SK-N-SH (cell line): Measurements from ENCODE around the gene CSKMT.

Experiments
- CTCF ChIP-seq: fragments of 200-600 bp; sonication (generic); IDR thresholded peaks from 2 replicates; pipeline ENCODE4 v1.6.1; 2017; ENCODE audit warnings: antibody characterized with exemption, mild to moderate bottlenecking, moderate library complexity
- MXI1 ChIP-seq: IDR thresholded peaks from 2 replicates; pipeline ENCODE4 v1.6.1; 2012; ENCODE audit warnings: mild to moderate bottlenecking, low read depth, low read length, improper control_type of control experiment
- NRF1 ChIP-seq: IDR thresholded peaks from 2 replicates; pipeline ENCODE4 v1.6.1; 2012; ENCODE audit warnings: low read depth, mild to moderate bottlenecking, low read length
- POLR2AphosphoS5 ChIP-seq: IDR thresholded peaks from 2 replicates; pipeline ENCODE4 v1.6.1; 2012; ENCODE audit warnings: low read depth, low read length
- RAD21 ChIP-seq: IDR thresholded peaks from 2 replicates; pipeline ENCODE4 v1.6.1; 2012; ENCODE audit warnings: mild to moderate bottlenecking, low read length
- RCOR1 ChIP-seq: fragments of 150-350 bp; IDR thresholded peaks from 2 replicates; pipeline ENCODE4 v1.6.1; 2017; ENCODE audit warnings: antibody characterized with exemption, low read length
- SMC3 ChIP-seq: IDR thresholded peaks from 2 replicates; pipeline ENCODE4 v1.6.1; 2012; ENCODE audit warnings: low read depth, low read length, improper control_type of control experiment
- USF2 ChIP-seq: fragments of 150-350 bp; IDR thresholded peaks from 2 replicates; pipeline ENCODE4 v1.6.1; 2017; ENCODE audit warnings: antibody characterized with exemption, low read length, low read depth, borderline replicate concordance
- YY1 ChIP-seq: IDR thresholded peaks from 2 replicates; pipeline ENCODE4 v1.4.0; 2012; ENCODE audit warnings: low read depth, mild to moderate bottlenecking
- TF ChIP-seq, protein P1 (sequence below): IDR thresholded peaks from 2 replicates; pipeline ENCODE4 v1.4.0; 2012; ENCODE audit warnings: low read depth, borderline replicate concordance

GRCh38 chr11:62702246-62702645 is 37.1 kb downstream of the CSKMT start:
- TF ChIP-seq CTCF: no peak
- TF ChIP-seq POLR2AphosphoS5: no peak
- no peak for TF ChIP-seq NRF1
- no peak for TF ChIP-seq RAD21
- TF ChIP-seq YY1: no peak
- TF ChIP-seq USF2: no peak
- TF ChIP-seq RCOR1: no peak
- TF ChIP-seq, protein P1, sequence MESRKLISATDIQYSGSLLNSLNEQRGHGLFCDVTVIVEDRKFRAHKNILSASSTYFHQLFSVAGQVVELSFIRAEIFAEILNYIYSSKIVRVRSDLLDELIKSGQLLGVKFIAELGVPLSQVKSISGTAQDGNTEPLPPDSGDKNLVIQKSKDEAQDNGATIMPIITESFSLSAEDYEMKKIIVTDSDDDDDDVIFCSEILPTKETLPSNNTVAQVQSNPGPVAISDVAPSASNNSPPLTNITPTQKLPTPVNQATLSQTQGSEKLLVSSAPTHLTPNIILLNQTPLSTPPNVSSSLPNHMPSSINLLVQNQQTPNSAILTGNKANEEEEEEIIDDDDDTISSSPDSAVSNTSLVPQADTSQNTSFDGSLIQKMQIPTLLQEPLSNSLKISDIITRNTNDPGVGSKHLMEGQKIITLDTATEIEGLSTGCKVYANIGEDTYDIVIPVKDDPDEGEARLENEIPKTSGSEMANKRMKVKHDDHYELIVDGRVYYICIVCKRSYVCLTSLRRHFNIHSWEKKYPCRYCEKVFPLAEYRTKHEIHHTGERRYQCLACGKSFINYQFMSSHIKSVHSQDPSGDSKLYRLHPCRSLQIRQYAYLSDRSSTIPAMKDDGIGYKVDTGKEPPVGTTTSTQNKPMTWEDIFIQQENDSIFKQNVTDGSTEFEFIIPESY: no peak
- TF ChIP-seq MXI1: no peak
- no peak for TF ChIP-seq SMC3
